ENCODE data around the gene C5orf46.

C5orf46 gene

DNA sequence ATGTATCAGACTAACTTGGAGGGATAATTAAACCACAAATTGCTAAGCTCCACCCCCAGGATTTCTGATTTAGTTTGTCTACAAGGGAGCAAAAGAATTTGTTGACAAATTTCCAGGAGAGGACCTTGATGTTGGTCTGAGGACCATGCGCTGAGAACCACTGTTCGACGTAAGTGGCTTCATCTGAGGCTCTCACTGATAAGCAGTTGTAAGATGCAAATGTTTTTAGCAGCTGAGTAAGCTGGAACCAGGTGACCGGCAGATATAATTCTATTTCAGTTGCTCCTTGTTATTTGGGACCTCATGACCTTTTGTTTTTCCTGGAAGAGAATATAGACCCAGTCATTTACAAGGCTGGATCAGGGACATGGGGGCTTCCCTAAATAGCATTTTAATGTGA, 60.7 kb downstream of the C5orf46 start:
- TF ChIP-seq, protein P1, sequence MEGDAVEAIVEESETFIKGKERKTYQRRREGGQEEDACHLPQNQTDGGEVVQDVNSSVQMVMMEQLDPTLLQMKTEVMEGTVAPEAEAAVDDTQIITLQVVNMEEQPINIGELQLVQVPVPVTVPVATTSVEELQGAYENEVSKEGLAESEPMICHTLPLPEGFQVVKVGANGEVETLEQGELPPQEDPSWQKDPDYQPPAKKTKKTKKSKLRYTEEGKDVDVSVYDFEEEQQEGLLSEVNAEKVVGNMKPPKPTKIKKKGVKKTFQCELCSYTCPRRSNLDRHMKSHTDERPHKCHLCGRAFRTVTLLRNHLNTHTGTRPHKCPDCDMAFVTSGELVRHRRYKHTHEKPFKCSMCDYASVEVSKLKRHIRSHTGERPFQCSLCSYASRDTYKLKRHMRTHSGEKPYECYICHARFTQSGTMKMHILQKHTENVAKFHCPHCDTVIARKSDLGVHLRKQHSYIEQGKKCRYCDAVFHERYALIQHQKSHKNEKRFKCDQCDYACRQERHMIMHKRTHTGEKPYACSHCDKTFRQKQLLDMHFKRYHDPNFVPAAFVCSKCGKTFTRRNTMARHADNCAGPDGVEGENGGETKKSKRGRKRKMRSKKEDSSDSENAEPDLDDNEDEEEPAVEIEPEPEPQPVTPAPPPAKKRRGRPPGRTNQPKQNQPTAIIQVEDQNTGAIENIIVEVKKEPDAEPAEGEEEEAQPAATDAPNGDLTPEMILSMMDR (IDR thresholded peaks at IDR 0.05; ENCODE audit: control insufficient read depth, insufficient read depth, low read depth, low read length, missing control alignments): no peak

DNA sequence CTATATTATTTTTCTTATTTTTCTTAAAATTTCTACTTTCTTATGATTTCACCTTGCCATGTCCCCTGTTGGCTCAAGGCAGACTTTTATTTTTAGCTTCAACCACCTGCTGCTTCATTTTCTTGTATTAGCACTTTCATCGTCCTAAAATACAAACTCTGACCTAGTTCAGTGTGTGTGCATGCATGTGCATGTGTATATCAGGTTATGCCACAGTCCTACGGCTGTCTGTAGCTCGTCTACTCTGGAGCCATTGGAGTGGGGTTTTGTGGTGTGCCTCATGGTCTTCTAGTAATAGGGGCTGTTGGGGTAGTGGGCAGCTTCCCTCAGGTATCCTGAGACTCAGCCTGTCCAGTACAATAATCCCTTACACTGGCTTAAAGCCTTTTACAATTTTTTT, 61.5 kb downstream of the C5orf46 start:
- no peak for DNase-seq (ENCODE audit: low read depth)
- TF ChIP-seq, protein P1 (IDR thresholded peaks at IDR 0.05; ENCODE audit: control insufficient read depth, insufficient read depth, low read depth, low read length, missing control alignments): no peak
- no peak overlapping the region for H3K4me3 ChIP-seq (ENCODE audit: control insufficient read depth, low read depth, low read length)

More for the DNA sequence above, 60.7 kb downstream of the C5orf46 start:
- H3K4me3 ChIP-seq (ENCODE audit: control insufficient read depth, low read depth, low read length): no peak overlapping the region
- DNase-seq (ENCODE audit: low read depth): no peak

DNA sequence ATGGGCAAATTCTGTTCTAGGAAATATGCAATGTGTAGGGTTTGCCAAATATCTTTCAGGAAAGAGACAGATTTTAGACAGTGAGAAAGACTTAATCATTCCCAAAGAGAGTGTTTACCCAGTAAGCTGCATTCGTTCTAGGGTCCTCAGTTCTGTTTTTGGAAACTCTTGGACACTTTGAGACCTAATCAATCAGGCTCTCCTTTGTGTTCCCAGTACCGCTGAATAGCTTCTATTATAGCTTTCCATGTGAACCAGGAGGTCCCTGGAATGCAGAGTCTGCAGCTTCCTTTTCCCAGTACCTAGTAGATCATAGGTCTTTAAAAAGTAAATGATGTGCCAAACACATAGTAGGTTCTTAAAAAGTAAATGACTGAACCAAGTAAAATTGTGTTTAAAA, 63.5 kb downstream of the C5orf46 start:
- no peak overlapping the region for H3K4me3 ChIP-seq (ENCODE audit: control insufficient read depth, low read depth, low read length)
- no peak for DNase-seq (ENCODE audit: low read depth)
- TF ChIP-seq, protein P1 (IDR thresholded peaks at IDR 0.05; ENCODE audit: control insufficient read depth, insufficient read depth, low read depth, low read length, missing control alignments): no peak
